Keratinocyte (primary cell): ENCODE data around the gene LDLRAD4. TPM values are rescaled to one million over a fixed set of nuclear protein-coding genes. Genes with fewer than 3 reads are reported as not detected.

Experiments used
- DNase-seq: peaks from one replicate; pipeline ENCODE4 v3.0.0-alpha.2; 2011; ENCODE audit warnings: low read depth, missing footprints, low spot score
- FAIRE-seq: peaks from 2 replicates; lab custom pipeline; 2011; peaks lifted over from hg19 to GRCh38; lab: Jason Lieb, UNC
- H2AFZ ChIP-seq: 2 replicates; pipeline ENCODE4 v1.6.0; 2012; ENCODE audit warnings: low read length, control low read depth, inconsistent platforms; ENCODE audit not compliant: control insufficient read depth
- H3K27ac ChIP-seq: 2 replicates; pipeline ENCODE4 v1.5.1; 2011; ENCODE audit warnings: low read length; ENCODE audit not compliant: control insufficient read depth, insufficient read depth
- H3K27me3 ChIP-seq: 3 replicates; pipeline ENCODE4 v1.6.0; 2011; ENCODE audit warnings: low read length; ENCODE audit not compliant: control insufficient read depth, insufficient read depth; ENCODE audit errors: extremely low read depth
- H3K36me3 ChIP-seq, 2 experiments: 2 replicates in 1 of 2; 3 replicates in 1 of 2; pipeline ENCODE4 v1.5.1; 2011; ENCODE audit warnings: low read length in 2 of 2, mild to moderate bottlenecking in 1 of 2; ENCODE audit not compliant: control insufficient read depth in 2 of 2, insufficient read depth in 2 of 2; ENCODE audit errors: extremely low read depth in 1 of 2
- H3K4me1 ChIP-seq: 3 replicates; pipeline ENCODE4 v1.5.1; 2011; ENCODE audit warnings: low read length; ENCODE audit not compliant: control insufficient read depth, insufficient read depth; ENCODE audit errors: extremely low read depth
- H3K4me2 ChIP-seq: 3 replicates; pipeline ENCODE4 v1.6.0; 2011; ENCODE audit warnings: low read depth, low read length; ENCODE audit not compliant: control insufficient read depth, insufficient read depth; ENCODE audit errors: extremely low read depth
- H3K4me3 ChIP-seq, 3 experiments: fragments of 200-600 bp in 1 of 3; sonication (generic) in 1 of 3; 2 replicates in 2 of 3; 3 replicates in 1 of 3; pipeline ENCODE4 v1.5.1; 2011 to 2016; ENCODE audit warnings: low read length in 3 of 3, mild to moderate bottlenecking in 3 of 3, control low read depth in 2 of 3, inconsistent platforms in 1 of 3, low read depth in 1 of 3, mixed read lengths in 1 of 3, mixed run types in 1 of 3, moderate library complexity in 1 of 3; ENCODE audit not compliant: control insufficient read depth in 2 of 3, insufficient read depth in 2 of 3; ENCODE audit errors: extremely low read depth in 1 of 3
- H3K79me2 ChIP-seq: 2 replicates; pipeline ENCODE4 v1.6.0; 2012; ENCODE audit warnings: low read length; ENCODE audit not compliant: control insufficient read depth, insufficient read depth
- H3K9ac ChIP-seq: 3 replicates; pipeline ENCODE4 v1.6.0; 2011; ENCODE audit warnings: low read length; ENCODE audit not compliant: control insufficient read depth, insufficient read depth; ENCODE audit errors: extremely low read depth
- H3K9me1 ChIP-seq: 3 replicates; pipeline ENCODE4 v1.6.0; 2011; ENCODE audit warnings: low read length; ENCODE audit not compliant: control insufficient read depth, insufficient read depth; ENCODE audit errors: extremely low read depth
- H3K9me3 ChIP-seq: 2 replicates; pipeline ENCODE4 v1.5.1; 2012; ENCODE audit warnings: low read depth, low read length; ENCODE audit not compliant: control insufficient read depth
- H4K20me1 ChIP-seq: 3 replicates; pipeline ENCODE4 v1.6.0; 2011; ENCODE audit warnings: low read length; ENCODE audit not compliant: control insufficient read depth, insufficient read depth; ENCODE audit errors: extremely low read depth
- CTCF ChIP-seq, 3 experiments: IDR thresholded peaks in 1 of 3; conservative IDR thresholded peaks in 1 of 3; optimal IDR thresholded peaks in 1 of 3; 2 replicates in 2 of 3; 3 replicates in 1 of 3; pipeline versions ENCODE3 to v1.5.1; 2011; ENCODE audit warnings: low read length in 3 of 3, mild to moderate bottlenecking in 3 of 3, moderate library complexity in 2 of 3, control low read depth in 1 of 3, inconsistent platforms in 1 of 3; ENCODE audit not compliant: insufficient read depth in 2 of 3; ENCODE audit errors: extremely low read depth in 1 of 3
- EZH2 ChIP-seq: IDR thresholded peaks from one replicate; pipeline ENCODE4 v1.6.1; 2012; ENCODE audit warnings: inconsistent platforms, mild to moderate bottlenecking, low read length, moderate library complexity
- dilution Hi-C: fragments of 300-500 bp; cut with MboI; formaldehyde crosslinking; loops from one replicate; pipeline ENCODE4 v1.7.0; 2020; ENCODE audit warnings: low sequenced_read_pairs; ENCODE audit not compliant: extremely low pct_ligation_motif_present
- polyA plus RNA-seq, 5 experiments: library from polyadenylated mRNA; depleted of rRNA in 3 of 5; stranded (reverse) in 3 of 5; stranded (forward) in 1 of 5; unstranded in 1 of 5; fragments of >200 nt; gene quantifications; 1 replicate in 1 of 5; 2 replicates in 3 of 5; 3 replicates in 1 of 5; pipeline versions ENCODE4 v1.2.1 to v1.2.3, GENCODE V29; 2011 to 2012; ENCODE audit warnings: missing spikeins in 2 of 5, low read depth in 1 of 5, low replicate concordance in 1 of 5

The LDLRAD4 gene
- polyA plus RNA-seq, 1 donor (not counting 4 experiments of a cell fraction or from before 2014, with no cell fraction given): not detected

- TF ChIP-seq EZH2: no peak
- TF ChIP-seq CTCF (optimal IDR thresholded peaks at IDR 0.05 in 1 of 3, IDR thresholded peaks at IDR 0.05 in 1 of 3, conservative IDR thresholded peaks at IDR 0.05 in 1 of 3; ENCODE audit: extremely low read depth in 1 of 3, insufficient read depth in 2 of 3, low read length in 3 of 3): no peak
- Histone ChIP-seq H3K9me1 (no peaks in the 10 kb centered on the region), H4K20me1 (no peaks in the 10 kb centered on the region), H3K4me1 (no peaks in the 10 kb centered on the region), H3K4me3 (no peak overlapping the region), H3K79me2 (no peaks in the 10 kb centered on the region), H3K9ac (no peak overlapping the region), H3K4me2 (no peak overlapping the region), H2AFZ (no peak overlapping the region), H3K27me3 (no peaks in the 10 kb centered on the region), H3K36me3 (no peaks in the 10 kb centered on the region), H3K27ac (no peak overlapping the region), H3K9me3 (no peaks in the 10 kb centered on the region)
- DNase-seq (no peak), FAIRE-seq (no peak)
- dilution Hi-C loops: no loop called here
Observed at GRCh38 chr18:13544953-13545352, 326.4 kb downstream of the LDLRAD4 start.

GRCh38 chr18:13545514-13545913 lies 327.0 kb downstream of the LDLRAD4 start:
- TF ChIP-seq EZH2 (no peak), CTCF (optimal IDR thresholded peaks at IDR 0.05 in 1 of 3, IDR thresholded peaks at IDR 0.05 in 1 of 3, conservative IDR thresholded peaks at IDR 0.05 in 1 of 3; ENCODE audit: extremely low read depth in 1 of 3, insufficient read depth in 2 of 3, low read length in 3 of 3) (no peak)
- dilution Hi-C loops: no loop called here
- Histone ChIP-seq H3K27me3 (no peaks in the 10 kb centered on the region), H3K9ac (no peak overlapping the region), H3K9me1 (no peaks in the 10 kb centered on the region), H3K4me1 (no peaks in the 10 kb centered on the region), H3K36me3 (no peaks in the 10 kb centered on the region), H3K9me3 (no peaks in the 10 kb centered on the region), H4K20me1 (no peaks in the 10 kb centered on the region), H3K4me2 (no peak overlapping the region), H2AFZ (no peak overlapping the region), H3K27ac (no peak overlapping the region), H3K79me2 (no peaks in the 10 kb centered on the region), H3K4me3 (no peak overlapping the region)
- no peak for FAIRE-seq
- no peak for DNase-seq
